Type B pancreatic cell (in vitro differentiated cells): Measurements from ENCODE around the gene PTBP3. TPM values are rescaled to one million over a fixed set of nuclear protein-coding genes. Genes with fewer than 3 reads are reported as not detected.

Source experiments
- DNase-seq: peaks from one replicate; pipeline ENCODE4 v3.0.0; 2021; ENCODE audit warnings: mixed read lengths; ENCODE audit not compliant: unreplicated experiment; ENCODE audit errors: extremely low spot score
- H3K27ac Mint-ChIP-seq: 2 replicates; pipeline ENCODE4 v1.8.0; 2021; ENCODE audit warnings: mild to moderate bottlenecking, mixed read lengths
- H3K27me3 Mint-ChIP-seq: 2 replicates; pipeline ENCODE4 v1.8.0; 2021; ENCODE audit warnings: mixed read lengths
- H3K36me3 Mint-ChIP-seq: 2 replicates; pipeline ENCODE4 v1.8.0; 2021; ENCODE audit warnings: mixed read lengths
- H3K4me1 Mint-ChIP-seq: one replicate; pipeline ENCODE4 v1.8.0; 2021; ENCODE audit warnings: mixed read lengths; ENCODE audit not compliant: unreplicated experiment
- H3K4me3 Mint-ChIP-seq: 2 replicates; pipeline ENCODE4 v1.8.0; 2021; ENCODE audit warnings: mild to moderate bottlenecking, mixed read lengths
- H3K9me3 Mint-ChIP-seq: 2 replicates; pipeline ENCODE4 v1.8.0; 2021; ENCODE audit warnings: mixed read lengths
- CTCF ChIP-seq: fragments of 200-600 bp; sonication (generic); conservative IDR thresholded peaks from 2 replicates; pipeline ENCODE4 v1.5.0; 2021; ENCODE audit warnings: antibody characterized with exemption, mild to moderate bottlenecking
- total RNA-seq: library from RNA; stranded (reverse); gene quantifications from 2 replicates; pipeline ENCODE4 v1.2.1, GENCODE V29; 2021; ENCODE audit warnings: low replicate concordance

PTBP3 gene
- total RNA-seq, 1 donor from 2014 or later = 78.6 TPM

- Mint-ChIP-seq H3K9me3 (no peaks in the 10 kb centered on the region), H3K27ac (no peak overlapping the region), H3K4me3 (no peak overlapping the region), H3K27me3 (no peaks in the 10 kb centered on the region), H3K36me3 (no peaks in the 10 kb centered on the region), H3K4me1 (peaks cover 4% of the 10 kb centered on the region)
- TF ChIP-seq CTCF = no peak
- no peak for DNase-seq
These were observed 6.5 kb upstream of the PTBP3 start for GRCh38 chr9:112339886-112340285.

GRCh38 chr9:112338561-112338960 is 5.1 kb upstream of the PTBP3 start:
- TF ChIP-seq CTCF = no peak
- H3K9me3 Mint-ChIP-seq = no peaks in the 10 kb centered on the region
- H3K36me3 Mint-ChIP-seq = no peaks in the 10 kb centered on the region
- H3K27me3 Mint-ChIP-seq = no peaks in the 10 kb centered on the region
- H3K4me3 Mint-ChIP-seq = no peak overlapping the region
- H3K27ac Mint-ChIP-seq = peak overlapping the region; percentile 26
- peaks cover 4% of the 10 kb centered on the region for H3K4me1 Mint-ChIP-seq
- no peak for DNase-seq

GRCh38 chr9:112337547-112337946 is 4.1 kb upstream of the PTBP3 start:
- Mint-ChIP-seq H3K9me3 (no peaks in the 10 kb centered on the region), H3K4me1 (peaks cover 4% of the 10 kb centered on the region), H3K27ac (peak overlapping the region; percentile 47), H3K36me3 (no peaks in the 10 kb centered on the region), H3K27me3 (no peaks in the 10 kb centered on the region), H3K4me3 (no peak overlapping the region)
- no peak for DNase-seq
- TF ChIP-seq CTCF = no peak

- Mint-ChIP-seq H3K4me1 (peaks cover 13% of the 10 kb centered on the region), H3K27ac (peak overlapping the region; percentile 98), H3K36me3 (no peaks in the 10 kb centered on the region), H3K9me3 (no peaks in the 10 kb centered on the region), H3K27me3 (no peaks in the 10 kb centered on the region), H3K4me3 (peak overlapping the region; percentile 89)
- no peak for TF ChIP-seq CTCF
- DNase-seq = no peak
These were observed 1.0 kb upstream of the PTBP3 start for GRCh38 chr9:112334432-112334841.

GRCh38 chr9:112333639-112334431 is 416 bp upstream of the PTBP3 start:
- no peaks in the 10 kb centered on the region for H3K36me3 Mint-ChIP-seq
- peak overlapping the region; percentile 98 for H3K27ac Mint-ChIP-seq
- peak; percentile 74 for TF ChIP-seq CTCF
- H3K4me1 Mint-ChIP-seq = peaks cover 13% of the 10 kb centered on the region
- H3K9me3 Mint-ChIP-seq = no peaks in the 10 kb centered on the region
- H3K27me3 Mint-ChIP-seq = no peaks in the 10 kb centered on the region
- DNase-seq = peak; percentile 97
- H3K4me3 Mint-ChIP-seq = peak overlapping the region; percentile 89

GRCh38 chr9:112332674-112332976 is 794 bp downstream of the PTBP3 start:
- Mint-ChIP-seq H3K27ac (peak overlapping the region; percentile 98), H3K4me3 (peak overlapping the region; percentile 97), H3K27me3 (no peaks in the 10 kb centered on the region), H3K4me1 (peaks cover 22% of the 10 kb centered on the region), H3K36me3 (peaks cover 6% of the 10 kb centered on the region), H3K9me3 (no peaks in the 10 kb centered on the region)
- DNase-seq = no peak
- TF ChIP-seq CTCF = peak; percentile 66
